GM18499 (cell line): ENCODE data around the gene TYR.
"Not testable (repeated sequence)": the region's sequence is repeated elsewhere in the genome, so short reads cannot be mapped to it uniquely, and the experiment has no call there.

Experiments
- ATAC-seq: cut with Tn5 transposase; IDR thresholded peaks from one replicate; pipeline ENCODE4 v1.9.1; 2021; ENCODE audit warnings: moderate number of reproducible peaks; ENCODE audit not compliant: insufficient read depth, unreplicated experiment

Gene TYR

GRCh38 chr11:89340450-89340849 lies 162.8 kb downstream of the TYR start:
- not testable (repeated sequence) for ATAC-seq

DNA sequence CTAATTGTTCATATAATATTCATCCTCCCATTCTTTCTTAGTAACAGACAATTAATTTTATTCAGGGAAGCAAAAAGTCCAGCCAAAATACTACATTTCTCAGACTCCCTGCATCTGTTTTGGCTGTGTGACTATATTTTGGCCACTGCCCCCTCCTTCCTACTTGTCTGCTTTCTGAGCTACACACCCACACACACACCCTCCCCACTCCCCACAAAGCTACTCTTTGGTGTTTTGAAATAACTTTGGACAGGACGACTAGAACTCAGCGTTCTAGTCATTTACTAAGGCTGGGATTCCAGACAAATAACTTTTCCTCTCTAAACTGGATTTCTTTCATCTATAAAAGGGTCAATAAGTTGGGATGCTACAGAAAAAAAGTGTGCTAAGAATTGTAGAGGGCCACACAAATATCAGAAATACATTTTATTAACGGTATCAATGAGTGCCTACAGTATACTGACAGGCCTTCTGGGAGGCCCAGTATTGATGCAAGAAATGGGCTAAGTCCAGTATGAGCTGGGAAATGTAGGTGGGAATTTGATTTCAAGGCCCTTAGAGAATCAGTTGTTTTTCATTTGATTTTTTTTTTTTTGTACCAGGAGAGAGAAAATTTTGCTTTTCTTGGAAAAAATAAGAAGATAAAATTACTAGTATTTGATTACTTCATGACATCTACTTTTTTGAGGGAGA lies 165.4 kb downstream of the TYR start:
- ATAC-seq: not testable (repeated sequence)
